HepG2 (cell line): ENCODE results near the gene KIAA0825. TPM values are rescaled to one million over a fixed set of nuclear protein-coding genes. Genes with fewer than 3 reads are reported as not detected.

Source experiments
- FOXJ3 ChIP-seq: sonication (generic); formaldehyde crosslinking; IDR thresholded peaks from 2 replicates; pipeline ENCODE4 v1.4.0; 2020; ENCODE audit warnings: missing genetic modification reagents, mild to moderate bottlenecking, borderline replicate concordance
- PAXIP1 ChIP-seq: sonication (generic); formaldehyde crosslinking; conservative IDR thresholded peaks from 2 replicates; pipeline ENCODE4 v1.4.0; 2020; ENCODE audit warnings: mild to moderate bottlenecking, missing genetic modification reagents, moderate library complexity
- ZC3H13 ChIP-seq: sonication (generic); formaldehyde crosslinking; IDR thresholded peaks from 2 replicates; pipeline ENCODE4 v1.8.1; 2023; ENCODE audit warnings: mild to moderate bottlenecking, missing genetic modification reagents, moderate library complexity
- ZNF263 ChIP-seq: sonication (generic); formaldehyde crosslinking; IDR thresholded peaks from 2 replicates; pipeline ENCODE4 v1.4.0; 2020; ENCODE audit warnings: missing genetic modification reagents
- ZNF558 ChIP-seq: sonication (generic); formaldehyde crosslinking; IDR thresholded peaks from 2 replicates; pipeline ENCODE4 v1.9.0; 2022; ENCODE audit warnings: mild to moderate bottlenecking, missing genetic modification reagents, borderline replicate concordance
- ZNF691 ChIP-seq: sonication (generic); formaldehyde crosslinking; IDR thresholded peaks from 2 replicates; pipeline ENCODE4 v1.4.0; 2020; ENCODE audit warnings: missing genetic modification reagents, low read depth, mild to moderate bottlenecking, borderline replicate concordance
- polyA plus RNA-seq, 8 experiments: library from polyadenylated mRNA; depleted of rRNA in 3 of 8; stranded (reverse) in 7 of 8; unstranded in 1 of 8; fragments of >200 nt; fragmentation: Illumina TruSeq in 4 of 8; extraction: Trizol in 4 of 8; gene quantifications; 2 replicates each; pipeline versions ENCODE4 v1.2.1 to v1.2.3, GENCODE V29; 2011 to 2016; ENCODE audit warnings: low read depth in 4 of 8, missing spikeins in 1 of 8, mixed read lengths in 1 of 8; ENCODE audit not compliant: insufficient read depth in 1 of 8
- total RNA-seq, 5 experiments: library from RNA; depleted of rRNA; stranded (reverse); fragments of >200 nt; fragmentation: Illumina TruSeq; extraction: Trizol; gene quantifications; 2 replicates each; pipeline ENCODE4 v1.2.3, GENCODE V29; 2016; ENCODE audit warnings: low read depth in 1 of 5
- TF ChIP-seq, protein P1 (sequence below): sonication (generic); formaldehyde crosslinking; IDR thresholded peaks from 2 replicates; pipeline ENCODE4 v1.4.0; 2020; ENCODE audit warnings: low read depth, mild to moderate bottlenecking, missing genetic modification reagents

KIAA0825 gene
- total and polyA plus RNA-seq, 2 of the 13 experiments (the other 11 are each of a cell fraction or from before 2014, with no cell fraction given), result 0.05 to 0.51 TPM

DNA sequence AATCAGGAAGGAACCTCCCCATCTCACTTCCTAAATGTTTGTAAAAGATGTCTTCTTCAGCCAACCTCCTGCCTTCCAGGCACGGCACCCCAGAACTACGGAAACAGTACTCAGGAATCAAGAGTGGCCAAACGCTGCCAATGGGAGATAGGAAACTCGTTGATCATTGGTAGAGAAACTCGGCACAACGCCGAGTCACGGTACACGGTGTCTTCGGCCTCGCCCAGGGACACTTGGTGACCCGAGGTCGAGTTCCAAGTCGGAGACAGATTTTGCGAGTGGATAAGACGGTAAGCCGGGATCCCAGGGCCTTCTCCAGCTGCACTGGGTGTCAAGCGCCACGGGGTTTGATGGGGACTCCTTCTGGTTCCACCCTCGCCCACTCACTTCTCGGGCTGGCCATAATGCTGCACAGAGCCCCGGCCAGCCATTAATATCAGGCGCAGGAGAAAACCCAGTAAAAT lies 343 bp downstream of the KIAA0825 start (continued):
- TF ChIP-seq PAXIP1 (CRISPR knock-in tag), result 0 out of 2 replicates have a peak, but pooled peaks have one; percentile 1
- 0 out of 2 replicates have a peak, but pooled peaks have one; percentile 17 for TF ChIP-seq ZC3H13 (CRISPR knock-in tag)
- TF ChIP-seq ZNF558 (CRISPR knock-in tag), result no peak
- peak; percentile 20; the same call in 1 of the 2 replicates for TF ChIP-seq ZNF263 (CRISPR knock-in tag)
- TF ChIP-seq, protein P1, sequence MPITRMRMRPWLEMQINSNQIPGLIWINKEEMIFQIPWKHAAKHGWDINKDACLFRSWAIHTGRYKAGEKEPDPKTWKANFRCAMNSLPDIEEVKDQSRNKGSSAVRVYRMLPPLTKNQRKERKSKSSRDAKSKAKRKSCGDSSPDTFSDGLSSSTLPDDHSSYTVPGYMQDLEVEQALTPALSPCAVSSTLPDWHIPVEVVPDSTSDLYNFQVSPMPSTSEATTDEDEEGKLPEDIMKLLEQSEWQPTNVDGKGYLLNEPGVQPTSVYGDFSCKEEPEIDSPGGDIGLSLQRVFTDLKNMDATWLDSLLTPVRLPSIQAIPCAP (CRISPR knock-in tag), result no peak
- TF ChIP-seq FOXJ3 (CRISPR knock-in tag), result 0 out of 2 replicates have a peak, but pooled peaks have one; percentile 50
- TF ChIP-seq ZNF691 (CRISPR knock-in tag), result 0 out of 2 replicates have a peak, but pooled peaks have one; percentile 26
- TF ChIP-seq, all 625 proteins: peak for 21
